HG03432 (cell line): ENCODE measurements around the gene AASDH.

Experiments used
- ATAC-seq: cut with Tn5 transposase; IDR thresholded peaks from one replicate; pipeline ENCODE4 v1.9.1; 2021; ENCODE audit warnings: mild to moderate bottlenecking, moderate library complexity; ENCODE audit not compliant: unreplicated experiment

AASDH gene

GRCh38 chr4:56316011-56316650 lies 71.2 kb downstream of the AASDH start:
- ATAC-seq: no peak

GRCh38 chr4:56315543-56315942 lies 71.7 kb downstream of the AASDH start:
- no peak for ATAC-seq

- ATAC-seq: no peak
These were observed 72.2 kb downstream of the AASDH start for GRCh38 chr4:56315041-56315440.

- ATAC-seq: no peak
These were observed 72.9 kb downstream of the AASDH start for GRCh38 chr4:56314207-56314915.

GRCh38 chr4:56313132-56313531 lies 74.2 kb downstream of the AASDH start:
- no peak for ATAC-seq

- ATAC-seq: no peak
These were observed 75.9 kb downstream of the AASDH start for GRCh38 chr4:56311299-56311975.

- ATAC-seq: no peak
These were observed 76.7 kb downstream of the AASDH start for GRCh38 chr4:56310401-56311125.

GRCh38 chr4:56308384-56308783 lies 78.9 kb downstream of the AASDH start:
- no peak for ATAC-seq

- ATAC-seq: no peak
These were observed 79.9 kb downstream of the AASDH start for GRCh38 chr4:56307423-56307822.

GRCh38 chr4:56305390-56305789 lies 81.9 kb downstream of the AASDH start:
- ATAC-seq: no peak

GRCh38 chr4:56303921-56304320 lies 83.4 kb downstream of the AASDH start:
- ATAC-seq: no peak

- no peak for ATAC-seq
These were observed 84.5 kb downstream of the AASDH start for GRCh38 chr4:56302760-56303159.

- ATAC-seq: no peak
These were observed 85.2 kb downstream of the AASDH start for GRCh38 chr4:56301997-56302496.

GRCh38 chr4:56301181-56301996 lies 85.9 kb downstream of the AASDH start:
- peak; percentile 97 for ATAC-seq

GRCh38 chr4:56298236-56298635 lies 89.1 kb downstream of the AASDH start:
- ATAC-seq: no peak

GRCh38 chr4:56297776-56298175 lies 89.5 kb downstream of the AASDH start:
- ATAC-seq: no peak

GRCh38 chr4:56296526-56296925 lies 90.8 kb downstream of the AASDH start:
- ATAC-seq: no peak

- no peak for ATAC-seq
These were observed 94.2 kb downstream of the AASDH start for GRCh38 chr4:56293121-56293520.

- ATAC-seq: no peak
These were observed 97.4 kb downstream of the AASDH start for GRCh38 chr4:56289934-56290333.

- no peak for ATAC-seq
These were observed 98.6 kb downstream of the AASDH start for GRCh38 chr4:56288663-56289062.
